Prostate gland (tissue), 2 donors: Measurements from ENCODE around the gene BCAS3. TPM values are rescaled to one million over a fixed set of nuclear protein-coding genes. Genes with fewer than 3 reads are reported as not detected.
"Not testable (repeated sequence)": the region's sequence is repeated elsewhere in the genome, so short reads cannot be mapped to it uniquely, and the experiment has no call there.

Experiments
- DNase-seq: peaks from one replicate; pipeline ENCODE4 v3.0.0-alpha.2; 2019; ENCODE audit warnings: low spot score
- H3K27ac ChIP-seq, 2 donors: fragments of 200-600 bp; sonication (generic); 2 replicates each; pipeline ENCODE4 v1.5.1; 2017 to 2019
- H3K27me3 ChIP-seq: fragments of 200-600 bp; sonication (generic); replicated peaks from 2 replicates; pipeline ENCODE4 v1.5.1; 2019; ENCODE audit not compliant: insufficient read depth
- H3K36me3 ChIP-seq, 2 donors: fragments of 200-600 bp; sonication (generic); 1 replicate in 1 of 2; 2 replicates in 1 of 2; pipeline versions ENCODE4 v1.5.1 to v1.8.1; 2017 to 2019
- H3K4me1 ChIP-seq: fragments of 200-600 bp; sonication (generic); replicated peaks from 2 replicates; pipeline ENCODE4 v1.5.1; 2019
- H3K4me3 ChIP-seq, 2 donors: fragments of 200-600 bp; sonication (generic); 2 replicates each; pipeline ENCODE4 v1.5.1; 2017 to 2019
- H3K9me3 ChIP-seq: fragments of 200-600 bp; sonication (generic); 2 replicates; pipeline ENCODE4 v1.5.1; 2017
- CTCF ChIP-seq, 4 experiments: fragments of 200-600 bp in 2 of 4; fragments of 450-650 bp in 2 of 4; sonication (generic) in 2 of 4; IDR thresholded peaks; 1 replicate in 3 of 4; 2 replicates in 1 of 4; pipeline ENCODE4 v1.5.1; 2016 to 2019; ENCODE audit warnings: antibody characterized with exemption in 4 of 4, mild to moderate bottlenecking in 2 of 4, moderate library complexity in 2 of 4
- POLR2A ChIP-seq: fragments of 450-650 bp; IDR thresholded peaks from one replicate; pipeline ENCODE4 v1.6.1; 2016; ENCODE audit warnings: antibody characterized with exemption, mild to moderate bottlenecking
- POLR2AphosphoS5 ChIP-seq: sonication (generic); formaldehyde crosslinking; IDR thresholded peaks from one replicate; pipeline ENCODE4 v1.6.1; 2017; ENCODE audit warnings: antibody characterized with exemption
- WGBS: methylation state at CpG from one replicate; pipeline ENCODE4 v1.1.5; 2018; 5-methylcytosine and 5-hydroxymethylcytosine counted together
- intact Hi-C: fragments of 100-400 bp; cut with DNase I; formaldehyde crosslinking; loops from one replicate; pipeline ENCODE4 v1.14.2; 2022
- total RNA-seq, 2 donors: library from RNA; depleted of rRNA; stranded (reverse); fragments of >200 nt; gene quantifications; one replicate each; pipeline ENCODE4 v1.1.0, GENCODE V29; 2016

BCAS3 gene
- total RNA-seq, 2 donors from 2014 or later = 57.8 to 93.9 TPM

GRCh38 chr17:60923000-60923399, 245.3 kb downstream of the BCAS3 start:
- Histone ChIP-seq H3K9me3 (no peaks in the 10 kb centered on the region), H3K36me3 (no peaks in the 10 kb centered on the region), H3K4me3 (no peak overlapping the region), H3K27ac (no peak overlapping the region), H3K4me1 (no peaks in the 10 kb centered on the region), H3K27me3 (no peaks in the 10 kb centered on the region)
- WGBS = 72% methylated on average over 1 of the region's 1 CpG
- TF ChIP-seq POLR2AphosphoS5 (no peak), POLR2A (no peak), CTCF (IDR thresholded peaks at IDR 0.05) (no peak)
- no peak for DNase-seq
- intact Hi-C loops = no loop called here

- DNase-seq = no peak
- no peaks in the 10 kb centered on the region for H3K4me1 ChIP-seq
- H3K4me3 ChIP-seq = no peak overlapping the region
- H3K27me3 ChIP-seq = no peaks in the 10 kb centered on the region
- H3K9me3 ChIP-seq = no peaks in the 10 kb centered on the region
- intact Hi-C loops = no loop called here
- no peak overlapping the region for H3K27ac ChIP-seq
- H3K36me3 ChIP-seq = no peaks in the 10 kb centered on the region
- WGBS = 88% methylated on average over 3 of the region's 3 CpGs
- TF ChIP-seq POLR2A = no peak
- TF ChIP-seq POLR2AphosphoS5 = no peak
- TF ChIP-seq CTCF (IDR thresholded peaks at IDR 0.05) = no peak
These were observed 249.0 kb downstream of the BCAS3 start for GRCh38 chr17:60926466-60927183.

GRCh38 chr17:60933739-60934138, 256.1 kb downstream of the BCAS3 start:
- H3K9me3 ChIP-seq = no peaks in the 10 kb centered on the region
- no peak overlapping the region for H3K4me3 ChIP-seq
- no peaks in the 10 kb centered on the region for H3K36me3 ChIP-seq
- intact Hi-C loops = no loop called here
- DNase-seq = no peak
- H3K27me3 ChIP-seq = no peaks in the 10 kb centered on the region
- no peaks in the 10 kb centered on the region for H3K4me1 ChIP-seq
- H3K27ac ChIP-seq = no peak overlapping the region
- WGBS = 90% methylated on average over 2 of the region's 2 CpGs
- TF ChIP-seq CTCF (IDR thresholded peaks at IDR 0.05) = no peak
- no peak for TF ChIP-seq POLR2AphosphoS5
- no peak for TF ChIP-seq POLR2A

- H3K9me3 ChIP-seq = no peaks in the 10 kb centered on the region
- H3K4me3 ChIP-seq = no peak overlapping the region
- H3K4me1 ChIP-seq = no peaks in the 10 kb centered on the region
- no peaks in the 10 kb centered on the region for H3K27me3 ChIP-seq
- intact Hi-C loops = no loop called here
- no peak for DNase-seq
- H3K27ac ChIP-seq = no peak overlapping the region
- TF ChIP-seq POLR2AphosphoS5 = no peak
- TF ChIP-seq CTCF (IDR thresholded peaks at IDR 0.05) = no peak
- TF ChIP-seq POLR2A = no peak
- WGBS = 91% methylated on average over 6 of the region's 6 CpGs
- no peaks in the 10 kb centered on the region for H3K36me3 ChIP-seq
These were observed 257.1 kb downstream of the BCAS3 start for GRCh38 chr17:60934723-60935122.

- H3K4me3 ChIP-seq, DNase-seq, H3K36me3 ChIP-seq, H3K4me1 ChIP-seq, H3K9me3 ChIP-seq, intact Hi-C loops, H3K27me3 ChIP-seq, H3K27ac ChIP-seq: not testable (repeated sequence)
These were observed 258.3 kb downstream of the BCAS3 start for GRCh38 chr17:60935991-60936390.
